ENCODE data around the gene LYZL1. TPM values are rescaled to one million over a fixed set of nuclear protein-coding genes. Genes with fewer than 3 reads are reported as not detected.

The LYZL1 gene
- total RNA-seq, 1 experiment from 2014 or later: not detected

DNA sequence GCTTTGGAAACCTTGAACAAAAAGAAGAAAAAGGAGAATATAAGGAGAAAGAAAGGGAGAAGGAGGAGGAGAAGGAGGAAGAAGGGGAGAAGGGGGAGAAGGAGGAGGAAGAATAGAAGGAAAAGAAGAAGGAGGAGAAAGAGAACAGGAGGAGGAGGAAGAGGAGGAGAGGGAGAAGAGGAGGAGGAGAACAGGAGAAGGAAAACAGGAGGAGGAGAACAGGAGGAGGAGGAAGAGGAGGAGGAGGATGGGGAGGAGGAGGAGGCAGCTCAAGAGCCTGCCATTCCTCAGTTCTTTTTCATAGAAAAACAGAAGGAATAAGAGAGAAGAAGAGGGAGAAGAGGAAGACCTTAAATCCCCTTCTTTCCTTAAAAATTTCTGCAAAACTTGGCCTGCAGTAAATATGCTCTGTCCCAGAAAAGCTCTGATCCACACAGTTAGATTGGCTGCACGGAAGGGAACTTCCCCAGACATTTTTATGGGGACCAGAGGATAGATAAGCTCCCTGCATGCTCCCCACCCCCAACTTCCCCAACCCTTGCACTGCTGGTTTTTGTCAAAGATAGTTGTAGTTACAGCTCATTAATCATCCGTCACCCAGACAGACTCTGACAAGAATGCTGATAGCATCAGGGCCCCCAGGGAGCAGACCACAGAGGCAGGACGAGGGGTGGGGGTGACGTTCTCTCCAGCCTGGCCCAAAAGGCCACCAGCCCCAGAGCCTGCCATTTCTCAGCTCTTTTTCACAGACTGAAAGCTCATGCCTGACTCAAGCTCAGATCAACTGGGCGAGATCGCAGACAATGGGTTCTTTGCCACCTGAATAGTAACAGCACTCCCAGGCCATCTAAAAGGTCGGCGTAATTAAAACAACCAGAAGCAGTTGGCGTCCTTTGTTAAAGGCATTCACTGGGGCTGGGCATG lies 34.5 kb upstream of the LYZL1 start:
- peaks cover 29% of the 10 kb centered on the region for H3K4me1 Mint-ChIP-seq
- DNase-seq (ENCODE audit: low spot score) (no peak), ATAC-seq (peak; percentile 61)
- peaks cover 9% of the 10 kb centered on the region for H3K9me3 Mint-ChIP-seq
- peaks cover 4% of the 10 kb centered on the region; the same call in 1 of the 2 replicates for H3K36me3 Mint-ChIP-seq
- no peaks in the 10 kb centered on the region for H3K27me3 Mint-ChIP-seq (ENCODE audit: low read depth)
- H3K4me3 Mint-ChIP-seq: no peak overlapping the region
- POLR2A ChIA-PET: interaction anchor here (0.6 to 0.7 kb wide), 2 partner anchors 11 to 36 kb away, joined by 3 read pairs; no protein-coding TSS in a partner anchor
- TF ChIP-seq, protein P1, sequence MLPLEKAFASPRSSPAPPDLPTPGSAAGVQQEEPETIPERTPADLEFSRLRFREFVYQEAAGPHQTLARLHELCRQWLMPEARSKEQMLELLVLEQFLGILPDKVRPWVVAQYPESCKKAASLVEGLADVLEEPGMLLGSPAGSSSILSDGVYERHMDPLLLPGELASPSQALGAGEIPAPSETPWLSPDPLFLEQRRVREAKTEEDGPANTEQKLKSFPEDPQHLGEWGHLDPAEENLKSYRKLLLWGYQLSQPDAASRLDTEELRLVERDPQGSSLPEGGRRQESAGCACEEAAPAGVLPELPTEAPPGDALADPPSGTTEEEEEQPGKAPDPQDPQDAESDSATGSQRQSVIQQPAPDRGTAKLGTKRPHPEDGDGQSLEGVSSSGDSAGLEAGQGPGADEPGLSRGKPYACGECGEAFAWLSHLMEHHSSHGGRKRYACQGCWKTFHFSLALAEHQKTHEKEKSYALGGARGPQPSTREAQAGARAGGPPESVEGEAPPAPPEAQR (CRISPR knock-in tag; IDR thresholded peaks at IDR 0.05): no peak
- TF ChIP-seq CBFB (CRISPR knock-in tag; IDR thresholded peaks at IDR 0.05; ENCODE audit: low read depth): no peak
- no peak for TF ChIP-seq MYBL2 (CRISPR knock-in tag; IDR thresholded peaks at IDR 0.05)
- no peak for TF ChIP-seq GABPB1 (CRISPR knock-in tag; IDR thresholded peaks at IDR 0.05)
- TF ChIP-seq CREB1 (CRISPR knock-in tag; IDR thresholded peaks at IDR 0.05): no peak
- TF ChIP-seq OVOL2 (CRISPR knock-in tag; IDR thresholded peaks at IDR 0.05; ENCODE audit: borderline replicate concordance): no peak
- TF ChIP-seq RELA (CRISPR knock-in tag; IDR thresholded peaks at IDR 0.05; ENCODE audit: borderline replicate concordance): no peak
- TF ChIP-seq, protein P2, sequence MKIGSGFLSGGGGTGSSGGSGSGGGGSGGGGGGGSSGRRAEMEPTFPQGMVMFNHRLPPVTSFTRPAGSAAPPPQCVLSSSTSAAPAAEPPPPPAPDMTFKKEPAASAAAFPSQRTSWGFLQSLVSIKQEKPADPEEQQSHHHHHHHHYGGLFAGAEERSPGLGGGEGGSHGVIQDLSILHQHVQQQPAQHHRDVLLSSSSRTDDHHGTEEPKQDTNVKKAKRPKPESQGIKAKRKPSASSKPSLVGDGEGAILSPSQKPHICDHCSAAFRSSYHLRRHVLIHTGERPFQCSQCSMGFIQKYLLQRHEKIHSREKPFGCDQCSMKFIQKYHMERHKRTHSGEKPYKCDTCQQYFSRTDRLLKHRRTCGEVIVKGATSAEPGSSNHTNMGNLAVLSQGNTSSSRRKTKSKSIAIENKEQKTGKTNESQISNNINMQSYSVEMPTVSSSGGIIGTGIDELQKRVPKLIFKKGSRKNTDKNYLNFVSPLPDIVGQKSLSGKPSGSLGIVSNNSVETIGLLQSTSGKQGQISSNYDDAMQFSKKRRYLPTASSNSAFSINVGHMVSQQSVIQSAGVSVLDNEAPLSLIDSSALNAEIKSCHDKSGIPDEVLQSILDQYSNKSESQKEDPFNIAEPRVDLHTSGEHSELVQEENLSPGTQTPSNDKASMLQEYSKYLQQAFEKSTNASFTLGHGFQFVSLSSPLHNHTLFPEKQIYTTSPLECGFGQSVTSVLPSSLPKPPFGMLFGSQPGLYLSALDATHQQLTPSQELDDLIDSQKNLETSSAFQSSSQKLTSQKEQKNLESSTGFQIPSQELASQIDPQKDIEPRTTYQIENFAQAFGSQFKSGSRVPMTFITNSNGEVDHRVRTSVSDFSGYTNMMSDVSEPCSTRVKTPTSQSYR (CRISPR knock-in tag; IDR thresholded peaks at IDR 0.05): no peak
- TF ChIP-seq IRF2 (CRISPR knock-in tag; IDR thresholded peaks at IDR 0.05; ENCODE audit: borderline replicate concordance, low read depth): no peak
- no peak for TF ChIP-seq NFYB (CRISPR knock-in tag; conservative IDR thresholded peaks at IDR 0.05; ENCODE audit: low read depth)
- no peak for TF ChIP-seq EMX1 (CRISPR knock-in tag; IDR thresholded peaks at IDR 0.05)
- no peak for TF ChIP-seq SOX15 (CRISPR knock-in tag; IDR thresholded peaks at IDR 0.05)
- TF ChIP-seq, protein P3, sequence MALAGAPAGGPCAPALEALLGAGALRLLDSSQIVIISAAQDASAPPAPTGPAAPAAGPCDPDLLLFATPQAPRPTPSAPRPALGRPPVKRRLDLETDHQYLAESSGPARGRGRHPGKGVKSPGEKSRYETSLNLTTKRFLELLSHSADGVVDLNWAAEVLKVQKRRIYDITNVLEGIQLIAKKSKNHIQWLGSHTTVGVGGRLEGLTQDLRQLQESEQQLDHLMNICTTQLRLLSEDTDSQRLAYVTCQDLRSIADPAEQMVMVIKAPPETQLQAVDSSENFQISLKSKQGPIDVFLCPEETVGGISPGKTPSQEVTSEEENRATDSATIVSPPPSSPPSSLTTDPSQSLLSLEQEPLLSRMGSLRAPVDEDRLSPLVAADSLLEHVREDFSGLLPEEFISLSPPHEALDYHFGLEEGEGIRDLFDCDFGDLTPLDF (CRISPR knock-in tag; IDR thresholded peaks at IDR 0.05): no peak
- TF ChIP-seq, protein P4, sequence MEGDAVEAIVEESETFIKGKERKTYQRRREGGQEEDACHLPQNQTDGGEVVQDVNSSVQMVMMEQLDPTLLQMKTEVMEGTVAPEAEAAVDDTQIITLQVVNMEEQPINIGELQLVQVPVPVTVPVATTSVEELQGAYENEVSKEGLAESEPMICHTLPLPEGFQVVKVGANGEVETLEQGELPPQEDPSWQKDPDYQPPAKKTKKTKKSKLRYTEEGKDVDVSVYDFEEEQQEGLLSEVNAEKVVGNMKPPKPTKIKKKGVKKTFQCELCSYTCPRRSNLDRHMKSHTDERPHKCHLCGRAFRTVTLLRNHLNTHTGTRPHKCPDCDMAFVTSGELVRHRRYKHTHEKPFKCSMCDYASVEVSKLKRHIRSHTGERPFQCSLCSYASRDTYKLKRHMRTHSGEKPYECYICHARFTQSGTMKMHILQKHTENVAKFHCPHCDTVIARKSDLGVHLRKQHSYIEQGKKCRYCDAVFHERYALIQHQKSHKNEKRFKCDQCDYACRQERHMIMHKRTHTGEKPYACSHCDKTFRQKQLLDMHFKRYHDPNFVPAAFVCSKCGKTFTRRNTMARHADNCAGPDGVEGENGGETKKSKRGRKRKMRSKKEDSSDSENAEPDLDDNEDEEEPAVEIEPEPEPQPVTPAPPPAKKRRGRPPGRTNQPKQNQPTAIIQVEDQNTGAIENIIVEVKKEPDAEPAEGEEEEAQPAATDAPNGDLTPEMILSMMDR (IDR thresholded peaks at IDR 0.05): no peak
- TF ChIP-seq SMAD4 (CRISPR knock-in tag; IDR thresholded peaks at IDR 0.05): no peak
- no peak for TF ChIP-seq ZNF671 (CRISPR knock-in tag; IDR thresholded peaks at IDR 0.05)
- TF ChIP-seq, protein P5, sequence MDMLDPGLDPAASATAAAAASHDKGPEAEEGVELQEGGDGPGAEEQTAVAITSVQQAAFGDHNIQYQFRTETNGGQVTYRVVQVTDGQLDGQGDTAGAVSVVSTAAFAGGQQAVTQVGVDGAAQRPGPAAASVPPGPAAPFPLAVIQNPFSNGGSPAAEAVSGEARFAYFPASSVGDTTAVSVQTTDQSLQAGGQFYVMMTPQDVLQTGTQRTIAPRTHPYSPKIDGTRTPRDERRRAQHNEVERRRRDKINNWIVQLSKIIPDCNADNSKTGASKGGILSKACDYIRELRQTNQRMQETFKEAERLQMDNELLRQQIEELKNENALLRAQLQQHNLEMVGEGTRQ (CRISPR knock-in tag; IDR thresholded peaks at IDR 0.05): no peak
- no peak for TF ChIP-seq ZNF423 (CRISPR knock-in tag; IDR thresholded peaks at IDR 0.05)
- no peak for TF ChIP-seq JUN (CRISPR knock-in tag; IDR thresholded peaks at IDR 0.05)
- H3K27ac Mint-ChIP-seq: no peak overlapping the region
- CTCF ChIA-PET: interaction anchor here (0.6 to 1.5 kb wide), 3 partner anchors 50 to 591 kb away, joined by 3 to 6 read pairs (median 4); no protein-coding TSS in a partner anchor
